GM10266 (cell line): ENCODE results near the gene AUH.
A peak's percentile ranks its signal among the peaks of the same experiment; 100 is the strongest.

Source experiments
- DNase-seq: peaks from one replicate; pipeline ENCODE4 v3.0.0; 2012; ENCODE audit errors: extremely low spot score
- TF ChIP-seq, protein P1 (sequence below): IDR thresholded peaks from 2 replicates; pipeline ENCODE4 v1.5.1; 2012; ENCODE audit warnings: mild to moderate bottlenecking, low read depth; ENCODE audit not compliant: control insufficient read depth, insufficient read depth; ENCODE audit errors: missing control alignments

Gene AUH

DNA sequence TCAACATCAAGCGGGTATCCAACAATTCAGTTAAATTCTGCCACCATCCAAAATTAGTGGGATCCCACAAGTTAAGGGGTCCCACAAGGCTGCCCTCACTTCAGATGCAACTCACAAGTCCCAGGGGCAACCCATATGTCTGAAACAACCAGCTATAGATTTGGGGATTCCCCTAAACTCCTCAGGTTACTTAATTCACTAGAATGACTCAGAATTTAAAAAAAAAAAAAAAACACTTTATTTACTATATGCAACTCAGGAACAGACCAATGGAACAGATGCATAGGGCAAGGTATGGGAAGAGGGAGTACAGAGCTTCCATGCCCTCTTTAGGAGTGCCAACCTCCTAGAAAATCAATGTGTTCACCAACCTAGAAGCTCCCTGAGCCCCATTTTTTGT is 15.1 kb downstream of the AUH start:
- TF ChIP-seq, protein P1, sequence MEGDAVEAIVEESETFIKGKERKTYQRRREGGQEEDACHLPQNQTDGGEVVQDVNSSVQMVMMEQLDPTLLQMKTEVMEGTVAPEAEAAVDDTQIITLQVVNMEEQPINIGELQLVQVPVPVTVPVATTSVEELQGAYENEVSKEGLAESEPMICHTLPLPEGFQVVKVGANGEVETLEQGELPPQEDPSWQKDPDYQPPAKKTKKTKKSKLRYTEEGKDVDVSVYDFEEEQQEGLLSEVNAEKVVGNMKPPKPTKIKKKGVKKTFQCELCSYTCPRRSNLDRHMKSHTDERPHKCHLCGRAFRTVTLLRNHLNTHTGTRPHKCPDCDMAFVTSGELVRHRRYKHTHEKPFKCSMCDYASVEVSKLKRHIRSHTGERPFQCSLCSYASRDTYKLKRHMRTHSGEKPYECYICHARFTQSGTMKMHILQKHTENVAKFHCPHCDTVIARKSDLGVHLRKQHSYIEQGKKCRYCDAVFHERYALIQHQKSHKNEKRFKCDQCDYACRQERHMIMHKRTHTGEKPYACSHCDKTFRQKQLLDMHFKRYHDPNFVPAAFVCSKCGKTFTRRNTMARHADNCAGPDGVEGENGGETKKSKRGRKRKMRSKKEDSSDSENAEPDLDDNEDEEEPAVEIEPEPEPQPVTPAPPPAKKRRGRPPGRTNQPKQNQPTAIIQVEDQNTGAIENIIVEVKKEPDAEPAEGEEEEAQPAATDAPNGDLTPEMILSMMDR: no peak
- DNase-seq: peak; percentile 17

DNA sequence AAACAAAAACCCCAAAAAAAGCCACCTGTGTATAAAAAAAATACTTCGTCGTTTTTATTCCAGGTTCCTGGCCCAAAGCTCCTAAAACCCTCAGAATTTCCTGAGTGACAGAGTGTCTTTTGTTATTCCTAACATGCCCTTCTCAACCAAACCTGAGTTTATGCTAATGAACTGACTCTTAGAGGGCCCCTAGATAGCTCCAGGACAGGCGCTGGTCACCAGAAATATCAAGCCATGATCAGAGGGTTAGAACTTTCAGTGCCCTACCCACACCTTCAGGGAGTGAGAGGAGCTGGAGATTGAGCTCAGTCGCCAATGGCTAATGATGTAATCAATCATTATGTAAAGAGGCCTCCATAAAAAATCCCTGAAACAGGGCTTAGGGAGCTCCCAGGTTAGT is 15.7 kb downstream of the AUH start:
- TF ChIP-seq, protein P1: no peak
- no peak for DNase-seq

DNA sequence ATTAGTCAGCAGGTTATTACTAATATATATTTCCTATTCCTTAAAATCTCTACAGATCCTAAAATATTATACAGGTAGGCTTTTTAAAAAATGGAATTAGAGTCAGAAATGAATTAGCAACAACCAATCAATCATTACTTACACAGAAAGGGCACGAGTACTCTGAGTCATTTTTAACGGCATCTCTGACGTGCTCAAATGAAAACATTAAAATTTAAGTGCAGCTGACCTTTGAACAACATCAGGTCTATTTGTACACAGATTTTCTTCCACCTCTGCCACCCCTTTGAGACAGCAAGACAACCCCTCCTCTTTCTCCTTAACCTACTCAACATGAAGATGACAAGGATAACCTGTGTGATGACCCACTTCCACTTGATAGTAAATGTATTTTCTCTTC is 19.1 kb downstream of the AUH start:
- TF ChIP-seq, protein P1: no peak
- no peak for DNase-seq

DNA sequence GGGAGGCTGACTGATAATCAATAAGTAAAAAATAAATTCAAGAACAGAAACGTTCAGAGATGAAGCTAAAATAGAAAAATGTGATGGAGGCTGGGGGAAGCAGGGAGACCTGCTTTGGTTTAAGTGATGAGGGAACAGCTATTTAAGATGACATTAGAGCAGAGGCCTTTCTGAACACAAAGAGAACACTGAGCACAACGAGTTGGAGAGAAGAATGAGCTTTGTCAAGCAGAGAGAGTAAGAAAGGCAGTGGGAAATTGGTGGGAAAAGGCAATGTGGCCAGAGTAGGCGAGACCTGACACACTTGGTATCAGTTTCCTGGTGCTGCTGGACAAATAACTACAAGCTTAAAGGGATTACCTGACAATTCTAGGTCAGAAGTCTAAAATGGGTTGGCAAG is 20.0 kb downstream of the AUH start:
- TF ChIP-seq, protein P1: no peak
- no peak for DNase-seq

DNA sequence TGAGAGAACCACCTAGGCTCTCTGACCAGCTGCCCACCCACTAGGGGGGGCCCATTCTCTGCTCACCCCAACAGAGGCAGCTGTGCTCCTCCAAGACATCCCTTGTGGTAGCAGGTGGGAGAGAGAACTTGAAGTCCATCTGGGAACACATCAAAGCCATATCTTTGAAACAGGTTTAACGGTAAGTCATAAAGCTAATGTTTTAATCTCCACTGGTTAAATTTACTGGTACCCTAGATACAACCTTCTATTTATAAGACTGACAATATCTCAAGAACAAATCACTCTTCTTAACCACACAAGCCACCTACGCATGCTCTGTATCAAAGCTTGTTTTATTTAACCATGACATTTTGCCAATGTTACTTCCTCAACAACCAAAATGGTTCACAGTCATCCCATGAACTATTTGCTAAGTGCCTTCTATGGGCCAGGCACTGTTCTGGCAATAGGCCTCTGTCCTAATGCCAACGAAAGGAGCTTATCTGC is 20.4 kb downstream of the AUH start:
- TF ChIP-seq, protein P1: peak; percentile 19
- DNase-seq: no peak

DNA sequence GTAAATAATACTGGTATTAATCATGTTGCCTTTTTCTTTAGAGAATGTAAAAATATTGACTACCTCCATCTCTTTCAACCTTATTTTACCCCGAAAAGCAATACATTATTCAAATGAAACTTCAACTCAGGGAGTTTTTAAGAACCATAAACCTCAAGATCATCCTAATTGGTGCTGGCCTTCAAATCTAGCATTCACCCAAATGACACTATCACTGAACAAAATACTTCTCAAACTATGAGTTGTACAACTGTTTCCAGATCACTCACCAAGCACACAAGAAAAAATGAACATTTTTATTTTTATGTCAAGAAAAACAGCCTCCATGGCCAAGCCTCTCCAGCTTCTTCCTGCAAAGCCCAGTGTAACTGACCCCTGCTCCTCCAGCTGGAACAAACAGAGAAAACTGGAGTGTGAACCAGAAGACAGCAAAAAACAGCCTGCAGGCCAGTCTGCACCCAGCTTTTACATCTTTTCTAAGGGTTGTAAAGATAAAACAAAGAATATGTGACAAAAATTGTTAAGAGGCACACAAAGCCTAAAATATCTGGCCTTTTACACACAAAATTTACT is 21.2 kb downstream of the AUH start:
- TF ChIP-seq, protein P1: no peak
- no peak for DNase-seq

DNA sequence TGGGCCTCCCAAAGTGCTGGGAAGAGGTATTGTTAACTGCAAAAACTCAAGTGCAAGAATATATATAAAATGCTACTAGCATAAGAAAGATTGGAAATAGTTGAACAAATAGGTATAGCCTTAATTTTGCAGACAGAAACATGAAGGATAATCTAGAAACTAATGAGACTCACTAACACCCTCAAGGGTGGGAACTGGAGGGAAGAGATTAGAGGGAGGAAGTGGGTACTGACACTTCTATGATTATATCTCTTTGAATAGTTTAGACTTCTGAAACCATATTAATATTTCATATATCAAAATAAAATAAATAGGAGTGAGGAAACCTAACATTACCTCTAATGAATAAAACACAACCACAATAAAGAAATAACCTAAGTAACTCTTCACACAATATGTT is 23.0 kb downstream of the AUH start:
- DNase-seq: no peak
- TF ChIP-seq, protein P1: no peak
